H1 (cell line): Measurements from ENCODE around the gene FGF14.

Experiments
- BRCA1 ChIP-seq: IDR thresholded peaks from 2 replicates; pipeline ENCODE4 v1.6.1; 2012; ENCODE audit warnings: low read depth, low read length, improper control_type of control experiment
- CBX5 ChIP-seq: fragments of 300-800, 300-1000 bp; sonication (generic); IDR thresholded peaks from 2 replicates; pipeline ENCODE4 v1.7.1; 2016; ENCODE audit warnings: antibody characterized with exemption, low read length, low read depth
- EP300 ChIP-seq, 2 experiments: IDR thresholded peaks; 1 replicate in 1 of 2; 2 replicates in 1 of 2; pipeline ENCODE4 v1.6.1; 2011 to 2012; ENCODE audit warnings: low read depth in 2 of 2, low read length in 2 of 2, mild to moderate bottlenecking in 2 of 2, borderline replicate concordance in 1 of 2, inconsistent platforms in 1 of 2, moderate library complexity in 1 of 2
- EZH2 ChIP-seq: fragments of 200-600 bp; sonication (generic); IDR thresholded peaks from 2 replicates; pipeline ENCODE4 v1.7.1; 2012; ENCODE audit warnings: low read depth, mild to moderate bottlenecking, moderate library complexity, low read length, inconsistent platforms; ENCODE audit not compliant: severe bottlenecking
- JUN ChIP-seq: IDR thresholded peaks from 2 replicates; pipeline ENCODE4 v1.6.1; 2011; ENCODE audit warnings: low read depth, mild to moderate bottlenecking, improper control_type of control experiment, low read length
- KDM1A ChIP-seq: fragments of 200-600, 300-600 bp; sonication (generic); IDR thresholded peaks from 2 replicates; pipeline ENCODE4 v1.7.1; 2016; ENCODE audit warnings: mild to moderate bottlenecking, low read length, borderline replicate concordance
- PHF8 ChIP-seq: fragments of 200-600 bp; sonication (generic); conservative IDR thresholded peaks from 2 replicates; pipeline ENCODE4 v1.7.1; 2012; ENCODE audit warnings: low read depth, mild to moderate bottlenecking, inconsistent platforms, low read length, moderate library complexity
- POLR2AphosphoS5 ChIP-seq: IDR thresholded peaks from 2 replicates; pipeline ENCODE4 v1.6.1; 2011; ENCODE audit warnings: low read depth, low read length
- RAD21 ChIP-seq, 2 experiments: IDR thresholded peaks in 1 of 2; conservative IDR thresholded peaks in 1 of 2; 2 replicates each; pipeline ENCODE4 v1.6.1; 2011; ENCODE audit warnings: low read depth in 2 of 2, low read length in 2 of 2, improper control_type of control experiment in 1 of 2, inconsistent platforms in 1 of 2, mild to moderate bottlenecking in 1 of 2, moderate library complexity in 1 of 2
- RBBP5 ChIP-seq: IDR thresholded peaks from 2 replicates; pipeline ENCODE4 v1.7.1; 2012; ENCODE audit warnings: low read depth, mild to moderate bottlenecking, inconsistent platforms, low read length, moderate library complexity, borderline replicate concordance
- YY1 ChIP-seq: IDR thresholded peaks from 2 replicates; pipeline ENCODE4 v1.6.1; 2011; ENCODE audit warnings: low read depth, mild to moderate bottlenecking, low read length
- TF ChIP-seq, protein P1 (sequence below), 3 experiments: IDR thresholded peaks; 1 replicate in 2 of 3; 2 replicates in 1 of 3; pipeline versions ENCODE4 v1.5.1 to v1.6.1; 2011; ENCODE audit warnings: low read length in 3 of 3, mild to moderate bottlenecking in 3 of 3, inconsistent platforms in 2 of 3, low read depth in 1 of 3, moderate library complexity in 1 of 3; ENCODE audit not compliant: insufficient read depth in 1 of 3; ENCODE audit errors: control extremely low read depth in 1 of 3

DNA sequence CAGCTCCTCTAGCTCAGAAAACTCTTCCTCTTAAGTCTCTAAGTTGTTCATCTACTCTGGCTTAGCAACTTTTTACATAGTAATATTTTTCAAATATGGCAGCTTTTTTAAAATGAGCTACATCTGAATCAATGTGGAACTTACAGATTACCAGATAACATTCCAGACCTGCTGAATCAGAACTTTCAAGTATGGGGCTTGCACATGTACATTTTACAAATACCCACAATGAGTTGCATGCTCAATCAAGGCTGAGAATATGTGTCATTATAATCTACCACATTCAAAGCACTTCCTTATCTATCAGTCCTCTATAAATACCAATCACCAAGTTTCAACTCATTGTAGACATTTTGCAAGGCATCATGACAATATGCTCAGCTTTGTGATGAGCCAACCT is 383.1 kb downstream of the FGF14 start:
- TF ChIP-seq RAD21 (IDR thresholded peaks at IDR 0.05 in 1 of 2, conservative IDR thresholded peaks at IDR 0.05 in 1 of 2; ENCODE audit: low read depth in 2 of 2, low read length in 2 of 2) (no peak), KDM1A (no peak), YY1 (no peak), RBBP5 (no peak), EZH2 (no peak), EP300 (IDR thresholded peaks at IDR 0.05; ENCODE audit: borderline replicate concordance in 1 of 2, low read depth in 2 of 2, low read length in 2 of 2) (no peak), JUN (no peak), POLR2AphosphoS5 (no peak), BRCA1 (no peak), PHF8 (no peak), CBX5 (no peak)
- TF ChIP-seq, protein P1, sequence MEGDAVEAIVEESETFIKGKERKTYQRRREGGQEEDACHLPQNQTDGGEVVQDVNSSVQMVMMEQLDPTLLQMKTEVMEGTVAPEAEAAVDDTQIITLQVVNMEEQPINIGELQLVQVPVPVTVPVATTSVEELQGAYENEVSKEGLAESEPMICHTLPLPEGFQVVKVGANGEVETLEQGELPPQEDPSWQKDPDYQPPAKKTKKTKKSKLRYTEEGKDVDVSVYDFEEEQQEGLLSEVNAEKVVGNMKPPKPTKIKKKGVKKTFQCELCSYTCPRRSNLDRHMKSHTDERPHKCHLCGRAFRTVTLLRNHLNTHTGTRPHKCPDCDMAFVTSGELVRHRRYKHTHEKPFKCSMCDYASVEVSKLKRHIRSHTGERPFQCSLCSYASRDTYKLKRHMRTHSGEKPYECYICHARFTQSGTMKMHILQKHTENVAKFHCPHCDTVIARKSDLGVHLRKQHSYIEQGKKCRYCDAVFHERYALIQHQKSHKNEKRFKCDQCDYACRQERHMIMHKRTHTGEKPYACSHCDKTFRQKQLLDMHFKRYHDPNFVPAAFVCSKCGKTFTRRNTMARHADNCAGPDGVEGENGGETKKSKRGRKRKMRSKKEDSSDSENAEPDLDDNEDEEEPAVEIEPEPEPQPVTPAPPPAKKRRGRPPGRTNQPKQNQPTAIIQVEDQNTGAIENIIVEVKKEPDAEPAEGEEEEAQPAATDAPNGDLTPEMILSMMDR (IDR thresholded peaks at IDR 0.05; ENCODE audit: control extremely low read depth in 1 of 3, insufficient read depth in 1 of 3, low read depth in 1 of 3, low read length in 3 of 3), result no peak
